Liver (tissue), 9 donors: Measurements from ENCODE around the gene FBXL2. TPM values are rescaled to one million over a fixed set of nuclear protein-coding genes. Genes with fewer than 3 reads are reported as not detected.
"Not testable (repeated sequence)": the region's sequence is repeated elsewhere in the genome, so short reads cannot be mapped to it uniquely, and the experiment has no call there.

Experiments used
- DNase-seq: peaks from one replicate; pipeline ENCODE4 v3.0.0-alpha.2; 2017; ENCODE audit warnings: low spot score
- H3K27ac ChIP-seq, 2 donors: one replicate each; pipeline ENCODE4 v1.7.0; 2013; ENCODE audit warnings: inconsistent platforms in 2 of 2, low read length in 2 of 2, control low read depth in 1 of 2, low read depth in 1 of 2, mild to moderate bottlenecking in 1 of 2
- H3K27me3 ChIP-seq, 4 donors: one replicate each; pipeline versions ENCODE4 v1.6.1 to v1.7.0; 2013; ENCODE audit warnings: low read length in 3 of 4, inconsistent platforms in 1 of 4, mild to moderate bottlenecking in 1 of 4, moderate library complexity in 1 of 4; ENCODE audit not compliant: control insufficient read depth in 4 of 4, insufficient read depth in 4 of 4
- H3K36me3 ChIP-seq, 4 donors: one replicate each; pipeline versions ENCODE4 v1.6.1 to v1.7.0; 2013; ENCODE audit warnings: low read length in 3 of 4, mild to moderate bottlenecking in 3 of 4, low read depth in 1 of 4, moderate library complexity in 1 of 4; ENCODE audit not compliant: control insufficient read depth in 4 of 4, insufficient read depth in 3 of 4
- H3K4me1 ChIP-seq, 4 donors: one replicate each; pipeline versions ENCODE4 v1.6.1 to v1.7.0; 2013; ENCODE audit warnings: low read length in 3 of 4, mild to moderate bottlenecking in 3 of 4, moderate library complexity in 1 of 4; ENCODE audit not compliant: control insufficient read depth in 4 of 4, insufficient read depth in 4 of 4
- H3K4me3 ChIP-seq, 3 donors: one replicate each; pipeline versions ENCODE4 v1.6.1 to v1.7.0; 2013; ENCODE audit warnings: low read length in 3 of 3, control low read depth in 1 of 3, low read depth in 1 of 3, mild to moderate bottlenecking in 1 of 3
- H3K9ac ChIP-seq, 2 donors: one replicate each; pipeline ENCODE4 v1.7.0; 2013; ENCODE audit warnings: low read length in 2 of 2, mild to moderate bottlenecking in 2 of 2, moderate library complexity in 2 of 2, control low read depth in 1 of 2, low read depth in 1 of 2
- H3K9me3 ChIP-seq, 4 donors: one replicate each; pipeline versions ENCODE4 v1.6.1 to v1.7.0; 2013; ENCODE audit warnings: low read length in 3 of 4; ENCODE audit not compliant: control insufficient read depth in 4 of 4
- CTCF ChIP-seq: fragments of 150-350 bp; IDR thresholded peaks from 2 replicates; pipeline ENCODE4 v1.5.1; 2017; ENCODE audit warnings: improper control_type of control experiment, low read depth, low read length; ENCODE audit not compliant: missing input control
- EGR1 ChIP-seq, 2 donors: IDR thresholded peaks; 2 replicates each; pipeline ENCODE4 v1.6.1; 2016 to 2018; ENCODE audit warnings: antibody characterized with exemption in 2 of 2, low read depth in 2 of 2
- FOXA1 ChIP-seq: IDR thresholded peaks from 2 replicates; pipeline ENCODE4 v1.6.1; 2016; ENCODE audit warnings: antibody characterized with exemption
- FOXA2 ChIP-seq: IDR thresholded peaks from 2 replicates; pipeline ENCODE4 v1.6.1; 2016; ENCODE audit warnings: antibody characterized with exemption
- GABPA ChIP-seq, 2 donors: IDR thresholded peaks in 1 of 2; conservative IDR thresholded peaks in 1 of 2; 2 replicates each; pipeline ENCODE4 v1.6.1; 2016; ENCODE audit warnings: antibody characterized with exemption in 2 of 2, mild to moderate bottlenecking in 1 of 2, moderate library complexity in 1 of 2
- HNF4A ChIP-seq, 2 donors: conservative IDR thresholded peaks; 2 replicates each; pipeline ENCODE4 v1.6.1; 2016; ENCODE audit warnings: antibody characterized with exemption in 2 of 2, mild to moderate bottlenecking in 2 of 2
- HNF4G ChIP-seq: IDR thresholded peaks from 2 replicates; pipeline ENCODE4 v1.6.1; 2016; ENCODE audit warnings: antibody characterized with exemption
- JUND ChIP-seq, 2 donors: IDR thresholded peaks; 2 replicates each; pipeline ENCODE4 v1.6.1; 2016; ENCODE audit warnings: antibody characterized with exemption in 2 of 2
- NR2F2 ChIP-seq: IDR thresholded peaks from 2 replicates; pipeline ENCODE4 v1.6.1; 2016; ENCODE audit warnings: antibody characterized with exemption
- RAD21 ChIP-seq, 2 donors: IDR thresholded peaks; 2 replicates each; pipeline ENCODE4 v1.6.1; 2016; ENCODE audit warnings: antibody characterized with exemption in 2 of 2, mild to moderate bottlenecking in 2 of 2
- RXRA ChIP-seq, 2 donors: IDR thresholded peaks; 2 replicates each; pipeline ENCODE4 v1.6.1; 2017 to 2018; ENCODE audit warnings: antibody characterized with exemption in 2 of 2, mild to moderate bottlenecking in 1 of 2
- TAF1 ChIP-seq: conservative IDR thresholded peaks from 2 replicates; pipeline ENCODE4 v1.6.1; 2016; ENCODE audit warnings: antibody characterized with exemption, mild to moderate bottlenecking
- YY1 ChIP-seq: IDR thresholded peaks from 2 replicates; pipeline ENCODE4 v1.6.1; 2016; ENCODE audit warnings: antibody characterized with exemption, mild to moderate bottlenecking
- ZBTB33 ChIP-seq: IDR thresholded peaks from 2 replicates; pipeline ENCODE4 v1.6.1; 2016; ENCODE audit warnings: antibody characterized with exemption
- WGBS: extraction: QIAGEN DNeasy Blood & Tissue Kit; methylation state at CpG from one replicate; pipeline ENCODE4 v1.1.7; 2013; 5-methylcytosine and 5-hydroxymethylcytosine counted together
- polyA plus RNA-seq, 2 donors: library from polyadenylated mRNA; stranded (reverse) in 1 of 2; unstranded in 1 of 2; fragments of 200-250 nt in 1 of 2; fragments of >200 nt in 1 of 2; fragmentation: Nextera tagmentation in 1 of 2; extraction: Ambion mirVana in 1 of 2; gene quantifications; one replicate each; pipeline versions ENCODE4 v1.2.1 to v1.2.3, GENCODE V29; 2013 to 2015
- total RNA-seq, 2 donors: library from RNA; depleted of rRNA; stranded (reverse); fragments of >200 nt; gene quantifications; one replicate each; pipeline ENCODE4 v1.2.3, GENCODE V29; 2014
- TF ChIP-seq, protein P1 (sequence below): IDR thresholded peaks from 2 replicates; pipeline ENCODE4 v1.6.1; 2016; ENCODE audit warnings: antibody characterized with exemption
- TF ChIP-seq, protein P2 (sequence below): IDR thresholded peaks from 2 replicates; pipeline ENCODE4 v1.6.1; 2016; ENCODE audit warnings: antibody characterized with exemption
- donor health status: healthy.
- donor health status: healthy.
- donor health status: healthy.
- donor health status: healthy.
- donor health status: healthy.

FBXL2 gene
- total and polyA plus RNA-seq, 4 donors, result 0.24 to 1.3 (median 0.81) TPM

DNA sequence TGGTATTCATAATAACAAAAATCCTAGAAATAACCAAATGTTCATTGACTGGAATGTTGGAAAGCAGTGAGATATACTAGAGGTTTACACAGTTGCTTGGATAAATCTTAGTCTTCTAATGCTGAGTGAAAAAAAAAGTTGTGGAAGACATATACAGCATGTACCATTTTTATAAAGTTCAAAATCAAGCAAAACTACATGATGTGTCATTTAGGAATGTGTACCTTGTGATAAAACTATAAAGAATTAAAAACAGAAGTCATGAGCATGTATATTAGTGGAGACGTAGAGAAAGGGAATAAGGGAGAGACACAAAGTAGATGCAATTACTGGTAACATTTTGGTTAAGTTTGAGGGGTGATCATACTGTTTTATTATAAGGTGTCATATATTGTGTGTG, 45.2 kb downstream of the FBXL2 start (continued):
- no peak for TF ChIP-seq FOXA2
- no peak for TF ChIP-seq TAF1
- TF ChIP-seq, protein P1, sequence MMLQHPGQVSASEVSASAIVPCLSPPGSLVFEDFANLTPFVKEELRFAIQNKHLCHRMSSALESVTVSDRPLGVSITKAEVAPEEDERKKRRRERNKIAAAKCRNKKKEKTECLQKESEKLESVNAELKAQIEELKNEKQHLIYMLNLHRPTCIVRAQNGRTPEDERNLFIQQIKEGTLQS, result no peak
- no peak for TF ChIP-seq EGR1 (IDR thresholded peaks at IDR 0.05; ENCODE audit: low read depth in 2 of 2)
- TF ChIP-seq RXRA (IDR thresholded peaks at IDR 0.05), result no peak
- TF ChIP-seq HNF4G, result no peak
- no peak for TF ChIP-seq HNF4A (conservative IDR thresholded peaks at IDR 0.05)
- no peak for TF ChIP-seq YY1
- no peak for TF ChIP-seq FOXA1
- TF ChIP-seq, protein P2, sequence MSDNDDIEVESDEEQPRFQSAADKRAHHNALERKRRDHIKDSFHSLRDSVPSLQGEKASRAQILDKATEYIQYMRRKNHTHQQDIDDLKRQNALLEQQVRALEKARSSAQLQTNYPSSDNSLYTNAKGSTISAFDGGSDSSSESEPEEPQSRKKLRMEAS, result no peak
- TF ChIP-seq GABPA (IDR thresholded peaks at IDR 0.05 in 1 of 2, conservative IDR thresholded peaks at IDR 0.05 in 1 of 2), result no peak
- TF ChIP-seq NR2F2, result no peak

GRCh38 chr3:33331414-33331813, 54.2 kb downstream of the FBXL2 start:
- H3K4me3 ChIP-seq, result no peak overlapping the region
- H3K9ac ChIP-seq, result no peak overlapping the region
- H3K27me3 ChIP-seq, result peaks cover 0 to 2% (median 0%) of the 10 kb centered on the region in 4 donors
- no peaks in the 10 kb centered on the region for H3K4me1 ChIP-seq
- no peak for DNase-seq
- WGBS, result 86% methylated on average over 2 of the region's 2 CpGs
- TF ChIP-seq RAD21 (IDR thresholded peaks at IDR 0.05) (no peak), NR2F2 (no peak), GABPA (IDR thresholded peaks at IDR 0.05 in 1 of 2, conservative IDR thresholded peaks at IDR 0.05 in 1 of 2) (no peak), RXRA (IDR thresholded peaks at IDR 0.05) (no peak), CTCF (no peak), YY1 (no peak), FOXA1 (no peak), EGR1 (IDR thresholded peaks at IDR 0.05; ENCODE audit: low read depth in 2 of 2) (no peak), ZBTB33 (no peak), FOXA2 (no peak), TAF1 (no peak)
- TF ChIP-seq, protein P2, result no peak
- no peaks in the 10 kb centered on the region for H3K36me3 ChIP-seq
- H3K9me3 ChIP-seq, result peaks cover 3 to 7% (median 6%) of the 10 kb centered on the region in 4 donors
- H3K27ac ChIP-seq, result no peak overlapping the region

DNA sequence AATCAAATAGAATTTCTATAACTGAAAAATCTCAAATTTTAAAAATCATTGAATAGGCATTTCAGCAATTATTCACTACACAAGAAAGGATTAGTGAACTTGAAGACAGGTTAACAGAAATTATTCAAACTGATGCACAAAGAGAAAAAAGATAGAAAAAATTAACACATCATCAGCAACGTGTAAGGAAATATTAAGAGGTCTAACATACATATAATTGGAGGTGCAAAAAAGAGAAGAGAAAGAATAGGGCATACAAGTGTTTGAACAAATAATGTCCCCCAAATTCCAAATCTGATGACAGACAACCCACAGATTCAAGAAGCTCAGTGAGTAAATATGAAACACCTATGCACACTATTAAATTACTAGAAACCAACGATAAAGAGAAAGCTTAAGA, 57.1 kb downstream of the FBXL2 start:
- peaks cover 5 to 7% (median 6%) of the 10 kb centered on the region in 4 donors for H3K9me3 ChIP-seq
- no peak overlapping the region for H3K4me3 ChIP-seq
- TF ChIP-seq HNF4G (no peak), CTCF (no peak), NR2F2 (no peak), JUND (IDR thresholded peaks at IDR 0.05) (no peak), TAF1 (no peak)
- TF ChIP-seq, protein P2, result no peak
- H3K36me3 ChIP-seq, result no peaks in the 10 kb centered on the region
- H3K27ac ChIP-seq, result no peak overlapping the region
- no peak overlapping the region for H3K9ac ChIP-seq
- DNase-seq, result no peak
- no peaks in the 10 kb centered on the region for H3K4me1 ChIP-seq
- H3K27me3 ChIP-seq, result peaks cover 0 to 2% (median 0%) of the 10 kb centered on the region in 4 donors
- whole genome bisulfite sequencing, result 89% methylated on average over 2 of the region's 2 CpGs

- H3K27ac ChIP-seq, H3K36me3 ChIP-seq, H3K4me3 ChIP-seq, H3K27me3 ChIP-seq, DNase-seq, H3K9ac ChIP-seq, H3K9me3 ChIP-seq, H3K4me1 ChIP-seq: not testable (repeated sequence)
Measured at GRCh38 chr3:33338936-33339465, 61.8 kb downstream of the FBXL2 start.
